ENCODE data around the gene SYTL1.
"Not testable (repeated sequence)": the region's sequence is repeated elsewhere in the genome, so short reads cannot be mapped to it uniquely, and the experiment has no call there.

SYTL1 gene

DNA sequence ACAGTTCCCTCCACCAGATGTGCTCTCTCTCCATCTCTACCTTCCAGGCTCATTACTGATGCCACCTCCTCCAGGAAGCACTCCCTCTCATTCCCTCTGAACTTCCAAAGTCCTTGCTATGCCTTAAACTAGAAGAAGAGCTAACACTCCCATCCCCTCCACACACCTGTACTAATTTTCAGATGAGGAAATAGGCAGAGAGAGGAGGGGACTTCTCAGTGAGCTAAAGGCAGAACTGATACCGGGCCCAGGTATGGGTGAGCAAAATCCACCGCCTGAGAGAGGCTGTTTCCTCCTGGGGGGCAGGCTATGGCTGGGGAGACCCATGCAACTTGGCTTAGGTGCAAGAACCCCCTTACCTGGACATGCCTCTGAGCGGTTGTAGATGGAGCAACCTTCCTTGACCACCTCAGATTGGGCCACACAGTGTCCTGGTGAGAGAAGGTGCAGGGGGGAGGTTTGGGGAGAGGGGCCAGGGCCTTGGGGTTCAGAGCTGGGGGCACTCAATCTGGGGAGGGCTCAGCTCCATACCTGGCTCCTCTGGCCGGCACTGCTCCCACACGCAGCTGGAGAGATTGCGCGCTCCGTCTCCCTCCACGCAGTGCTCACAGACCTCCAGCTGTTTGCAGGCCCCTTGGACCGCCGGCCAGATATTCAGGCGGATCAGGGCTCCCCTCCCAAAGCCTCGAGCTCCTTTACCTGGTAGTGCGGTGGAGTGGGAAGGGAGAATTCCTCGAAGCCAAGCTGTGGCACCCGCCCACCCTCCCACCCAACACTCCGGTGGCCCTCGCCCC lies 40.3 kb downstream of the SYTL1 start:
- in situ Hi-C loops (cut with HindIII; ENCODE audit: low sequenced_read_pairs) = no loop called here

- in situ Hi-C loops (cut with HindIII; ENCODE audit: low sequenced_read_pairs) = no loop called here
These were observed 41.3 kb downstream of the SYTL1 start, which contains the start of gene CD164L2 for GRCh38 chr1:27383039-27383605. Gene CD164L2 (minus strand): TSS chr1:27383333. CDS start chr1:27383239, 94 bp downstream.

GRCh38 chr1:27383661-27384060 lies 41.8 kb downstream of the SYTL1 start:
- in situ Hi-C loops (cut with HindIII; ENCODE audit: low sequenced_read_pairs) = no loop called here

DNA sequence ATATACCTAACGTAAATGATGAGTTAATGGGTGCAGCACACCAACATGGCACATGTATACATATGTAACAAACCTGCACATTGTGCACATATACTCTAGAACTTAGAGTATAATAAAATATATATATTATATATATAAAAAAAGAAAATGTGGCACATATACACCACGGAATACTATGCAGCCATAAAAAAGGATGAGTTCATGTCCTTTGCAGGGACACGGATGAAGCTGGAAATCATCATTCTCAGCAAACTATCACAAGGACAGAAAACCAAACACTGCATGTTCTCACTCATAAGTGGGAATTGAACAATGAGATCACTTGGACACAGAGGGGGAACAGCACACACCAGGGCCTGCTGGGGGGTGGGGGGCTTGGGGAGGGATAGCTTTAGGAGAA lies 43.0 kb downstream of the SYTL1 start:
- in situ Hi-C loops (cut with HindIII; ENCODE audit: low sequenced_read_pairs) = not testable (repeated sequence)

- in situ Hi-C loops (cut with HindIII; ENCODE audit: low sequenced_read_pairs) = no loop called here
These were observed 46.6 kb downstream of the SYTL1 start for GRCh38 chr1:27388337-27389005.

DNA sequence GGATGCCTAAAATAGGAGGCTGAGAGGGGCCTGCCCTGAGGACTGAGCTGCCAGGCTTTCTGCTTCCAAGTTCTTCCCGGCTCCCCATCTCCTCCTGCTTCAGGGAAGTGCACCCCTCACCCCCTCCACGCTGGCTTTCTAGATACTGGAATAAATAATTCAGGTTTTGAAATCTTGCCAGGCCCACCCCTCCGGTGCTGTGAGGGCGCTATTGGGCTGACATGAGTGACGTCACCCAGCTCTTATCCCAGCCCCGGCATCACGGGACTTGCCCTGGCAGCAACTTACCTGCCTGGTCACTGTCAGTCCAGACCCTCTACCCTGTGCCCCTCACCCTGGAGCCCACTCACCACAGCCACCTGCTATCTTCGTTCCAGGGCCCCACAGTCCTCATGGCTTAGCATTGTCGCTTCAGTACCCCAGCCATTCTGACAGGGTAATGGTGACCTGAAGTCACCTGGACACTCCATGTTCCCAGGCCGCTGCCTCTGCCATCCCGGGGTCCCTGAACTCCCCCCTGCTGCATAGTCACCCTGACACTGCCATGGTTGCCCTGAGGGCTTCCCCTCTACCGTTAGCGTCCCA lies 49.8 kb downstream of the SYTL1 start:
- in situ Hi-C loops (cut with HindIII; ENCODE audit: low sequenced_read_pairs) = no loop called here

GRCh38 chr1:27392096-27392777 lies 50.4 kb downstream of the SYTL1 start, which contains the start of gene GPR3:
Gene GPR3 (plus strand): TSS chr1:27392622. CDS start chr1:27393799, 1,177 bp downstream.
- in situ Hi-C loops (cut with HindIII; ENCODE audit: low sequenced_read_pairs) = no loop called here

DNA sequence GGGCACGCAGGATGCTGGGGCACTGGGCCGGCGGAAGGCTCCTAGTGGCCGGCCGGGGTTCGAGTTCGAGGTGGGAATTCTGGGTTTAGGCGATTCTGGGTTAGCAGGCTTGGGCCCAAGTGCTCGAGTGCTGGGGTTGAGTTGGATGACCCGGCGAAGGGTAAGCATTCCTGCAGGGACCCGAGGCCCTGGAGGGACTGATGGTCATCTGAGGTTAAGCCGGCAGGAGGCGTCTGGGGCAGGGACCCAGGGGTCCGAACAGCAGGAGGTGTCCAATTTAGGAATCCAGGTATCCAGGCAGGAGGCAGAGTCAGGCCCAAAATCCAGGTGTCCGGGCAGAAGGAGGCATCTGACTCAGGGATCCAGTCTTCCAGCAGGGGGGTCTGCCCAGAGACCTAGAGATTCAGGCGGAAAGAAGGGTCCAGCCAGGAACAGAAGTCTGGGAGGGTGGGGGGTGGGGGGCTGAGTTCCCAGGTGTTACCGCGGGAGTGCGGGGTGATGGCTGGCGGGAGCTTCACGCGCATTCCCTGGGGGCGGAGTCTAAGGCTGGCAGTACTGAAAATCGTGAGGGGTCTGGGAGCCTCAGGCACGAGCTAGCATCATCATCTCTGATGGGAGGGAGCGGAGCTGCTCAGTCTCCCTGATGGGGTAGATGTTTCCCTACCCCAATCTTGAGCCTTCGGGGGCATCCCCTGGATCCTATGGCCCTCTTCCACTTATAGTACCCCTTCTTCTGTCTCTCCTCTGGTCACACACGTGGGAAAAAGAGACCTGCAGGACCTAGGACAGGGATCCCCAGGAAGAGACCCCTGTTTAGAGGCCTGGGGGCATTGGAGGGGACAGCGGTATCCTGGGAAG lies 51.2 kb downstream of the SYTL1 start:
- in situ Hi-C loops (cut with HindIII; ENCODE audit: low sequenced_read_pairs) = no loop called here

GRCh38 chr1:27393641-27394281 lies 51.9 kb downstream of the SYTL1 start:
- in situ Hi-C loops (cut with HindIII; ENCODE audit: low sequenced_read_pairs) = no loop called here

DNA sequence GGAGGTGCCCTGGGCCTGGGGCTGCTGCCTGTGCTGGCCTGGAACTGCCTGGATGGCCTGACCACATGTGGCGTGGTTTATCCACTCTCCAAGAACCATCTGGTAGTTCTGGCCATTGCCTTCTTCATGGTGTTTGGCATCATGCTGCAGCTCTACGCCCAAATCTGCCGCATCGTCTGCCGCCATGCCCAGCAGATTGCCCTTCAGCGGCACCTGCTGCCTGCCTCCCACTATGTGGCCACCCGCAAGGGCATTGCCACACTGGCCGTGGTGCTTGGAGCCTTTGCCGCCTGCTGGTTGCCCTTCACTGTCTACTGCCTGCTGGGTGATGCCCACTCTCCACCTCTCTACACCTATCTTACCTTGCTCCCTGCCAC lies 52.4 kb downstream of the SYTL1 start:
- in situ Hi-C loops (cut with HindIII; ENCODE audit: low sequenced_read_pairs) = no loop called here

- in situ Hi-C loops (cut with HindIII; ENCODE audit: low sequenced_read_pairs) = loop anchor here (5.0 kb wide), 3 partner anchors 58 to 202 kb away; no protein-coding TSS in a partner anchor
These were observed 53.1 kb downstream of the SYTL1 start for GRCh38 chr1:27394925-27395324.

GRCh38 chr1:27395441-27396195 lies 53.8 kb downstream of the SYTL1 start:
- in situ Hi-C loops (cut with HindIII; ENCODE audit: low sequenced_read_pairs) = loop anchor here (5.0 kb wide), 3 partner anchors 58 to 202 kb away; no protein-coding TSS in a partner anchor

DNA sequence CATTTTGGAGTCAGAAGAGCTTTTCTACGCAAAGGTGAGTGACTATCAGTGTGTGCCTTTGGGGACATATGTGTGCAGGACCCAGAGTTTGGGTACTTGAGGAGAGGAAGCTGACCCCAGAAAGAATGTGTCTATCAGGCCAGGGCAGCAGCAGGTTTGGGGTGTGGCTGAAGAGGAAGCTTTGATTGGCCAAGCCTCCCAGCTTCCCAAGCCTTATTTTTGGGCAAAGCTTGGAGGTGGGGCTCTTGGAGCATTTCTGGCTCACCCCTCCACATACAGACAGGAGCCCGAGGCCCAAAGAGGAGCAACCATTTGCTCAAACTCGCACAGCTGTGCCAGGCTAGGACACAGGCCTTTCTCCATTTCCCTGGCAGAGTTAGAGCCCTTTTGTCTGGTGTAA lies 55.3 kb downstream of the SYTL1 start:
- in situ Hi-C loops (cut with HindIII; ENCODE audit: low sequenced_read_pairs) = loop anchor here (5.0 kb wide), 3 partner anchors 60 to 200 kb away; no protein-coding TSS in a partner anchor

GRCh38 chr1:27397749-27398148 lies 55.9 kb downstream of the SYTL1 start:
- in situ Hi-C loops (cut with HindIII; ENCODE audit: low sequenced_read_pairs) = loop anchor here (5.0 kb wide), 3 partner anchors 60 to 200 kb away; no protein-coding TSS in a partner anchor

DNA sequence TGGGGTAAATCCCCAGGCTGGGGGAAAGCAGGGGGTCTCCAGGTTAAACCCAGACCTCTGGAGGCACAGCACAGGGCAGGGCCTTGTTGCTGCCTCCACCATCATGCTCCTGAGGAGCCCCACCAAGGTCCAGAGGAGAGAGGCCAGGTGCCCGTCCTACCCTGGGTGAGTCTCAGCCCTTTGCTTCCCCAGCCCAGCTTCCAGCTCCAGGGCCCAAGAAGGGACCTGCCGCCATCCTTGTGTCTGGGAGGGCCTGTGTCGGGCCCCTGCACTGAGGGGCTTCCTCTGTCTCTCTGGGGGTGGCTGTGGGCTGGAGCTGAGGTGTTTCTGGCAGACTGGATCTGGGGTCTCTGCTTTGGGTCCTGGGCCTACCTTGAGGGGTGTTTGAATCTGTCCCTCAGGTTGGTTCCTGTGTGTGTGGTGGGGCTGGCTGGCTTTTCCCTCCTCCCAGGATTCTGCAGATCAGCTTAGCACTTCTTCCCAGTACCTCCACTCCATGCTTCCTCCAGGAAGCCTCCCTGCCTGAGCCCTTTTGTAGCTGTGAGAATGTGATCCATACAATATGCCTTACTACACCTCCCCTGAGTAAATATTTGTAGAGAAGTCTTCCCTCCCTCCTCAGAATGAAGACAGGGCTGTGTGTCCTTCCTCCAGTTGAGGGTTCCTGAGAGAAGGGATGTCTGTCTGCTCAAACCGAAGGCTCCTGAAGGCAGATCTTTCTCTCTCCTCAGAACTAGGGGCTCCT lies 56.8 kb downstream of the SYTL1 start:
- in situ Hi-C loops (cut with HindIII; ENCODE audit: low sequenced_read_pairs) = loop anchor here (5.0 kb wide), 3 partner anchors 61 to 199 kb away; no protein-coding TSS in a partner anchor

- in situ Hi-C loops (cut with HindIII; ENCODE audit: low sequenced_read_pairs) = loop anchor here (5.0 kb wide), 3 partner anchors 62 to 198 kb away; no protein-coding TSS in a partner anchor
These were observed 57.6 kb downstream of the SYTL1 start for GRCh38 chr1:27399251-27400025.

Data from endothelial cell of hepatic sinusoid (primary cell).